ENCODE data around the gene WDR27.

WDR27 gene

DNA sequence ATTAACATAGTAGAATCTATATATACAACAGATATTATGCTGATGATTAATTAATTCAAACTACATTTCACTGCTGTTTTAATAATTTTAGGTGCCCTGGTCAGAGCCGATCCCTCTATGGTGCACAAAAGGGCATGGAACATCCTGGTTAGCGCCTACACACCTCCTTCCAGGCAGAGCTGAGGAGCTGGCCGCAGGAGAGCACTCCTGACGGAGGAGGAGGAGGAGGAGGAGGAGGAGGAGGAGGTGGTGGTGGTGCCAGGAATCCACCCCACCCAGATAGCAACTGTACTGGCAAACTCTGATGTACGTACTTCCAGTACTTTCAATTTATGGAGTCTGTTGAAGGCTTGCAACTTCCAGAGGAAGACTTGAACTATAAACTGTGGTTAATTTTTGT lies 244.1 kb downstream of the WDR27 start:
- Mint-ChIP-seq H3K27me3 (ENCODE audit: low read depth, poor library complexity) (no peaks in the 10 kb centered on the region), H3K4me3 (no peak overlapping the region), H3K27ac (no peak overlapping the region), H3K9me3 (peaks cover 30% of the 10 kb centered on the region), H3K36me3 (ENCODE audit: low read depth) (peaks cover 16% of the 10 kb centered on the region), H3K4me1 (no peaks in the 10 kb centered on the region)
- DNase-seq = no peak
- TF ChIP-seq, protein P1, sequence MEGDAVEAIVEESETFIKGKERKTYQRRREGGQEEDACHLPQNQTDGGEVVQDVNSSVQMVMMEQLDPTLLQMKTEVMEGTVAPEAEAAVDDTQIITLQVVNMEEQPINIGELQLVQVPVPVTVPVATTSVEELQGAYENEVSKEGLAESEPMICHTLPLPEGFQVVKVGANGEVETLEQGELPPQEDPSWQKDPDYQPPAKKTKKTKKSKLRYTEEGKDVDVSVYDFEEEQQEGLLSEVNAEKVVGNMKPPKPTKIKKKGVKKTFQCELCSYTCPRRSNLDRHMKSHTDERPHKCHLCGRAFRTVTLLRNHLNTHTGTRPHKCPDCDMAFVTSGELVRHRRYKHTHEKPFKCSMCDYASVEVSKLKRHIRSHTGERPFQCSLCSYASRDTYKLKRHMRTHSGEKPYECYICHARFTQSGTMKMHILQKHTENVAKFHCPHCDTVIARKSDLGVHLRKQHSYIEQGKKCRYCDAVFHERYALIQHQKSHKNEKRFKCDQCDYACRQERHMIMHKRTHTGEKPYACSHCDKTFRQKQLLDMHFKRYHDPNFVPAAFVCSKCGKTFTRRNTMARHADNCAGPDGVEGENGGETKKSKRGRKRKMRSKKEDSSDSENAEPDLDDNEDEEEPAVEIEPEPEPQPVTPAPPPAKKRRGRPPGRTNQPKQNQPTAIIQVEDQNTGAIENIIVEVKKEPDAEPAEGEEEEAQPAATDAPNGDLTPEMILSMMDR (IDR thresholded peaks at IDR 0.05) = no peak

DNA sequence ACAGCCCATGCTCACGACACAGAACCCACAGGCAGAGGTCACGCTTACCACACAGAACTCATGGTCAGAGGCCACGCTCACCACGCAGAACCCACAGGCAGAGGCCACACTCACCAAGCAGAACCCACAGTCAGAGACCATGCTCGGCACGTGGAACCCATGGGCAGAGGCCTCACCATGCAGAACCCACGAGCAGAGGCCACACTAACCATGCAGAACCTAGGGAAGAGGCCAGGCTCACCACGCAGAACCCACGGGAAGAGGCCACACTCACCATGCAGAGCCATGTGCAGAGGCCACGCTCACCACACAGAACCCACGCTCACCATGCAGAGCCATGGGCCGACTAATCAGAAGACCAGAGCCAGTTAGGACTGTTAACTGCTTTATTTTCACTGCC lies 245.0 kb downstream of the WDR27 start:
- DNase-seq = no peak
- peaks cover 4% of the 10 kb centered on the region for H3K27me3 Mint-ChIP-seq (ENCODE audit: low read depth, poor library complexity)
- peaks cover 5% of the 10 kb centered on the region for H3K4me1 Mint-ChIP-seq
- H3K9me3 Mint-ChIP-seq = peaks cover 30% of the 10 kb centered on the region
- no peak overlapping the region for H3K4me3 Mint-ChIP-seq
- TF ChIP-seq, protein P1 (IDR thresholded peaks at IDR 0.05) = no peak
- H3K27ac Mint-ChIP-seq = no peak overlapping the region
- peaks cover 16% of the 10 kb centered on the region for H3K36me3 Mint-ChIP-seq (ENCODE audit: low read depth)

DNA sequence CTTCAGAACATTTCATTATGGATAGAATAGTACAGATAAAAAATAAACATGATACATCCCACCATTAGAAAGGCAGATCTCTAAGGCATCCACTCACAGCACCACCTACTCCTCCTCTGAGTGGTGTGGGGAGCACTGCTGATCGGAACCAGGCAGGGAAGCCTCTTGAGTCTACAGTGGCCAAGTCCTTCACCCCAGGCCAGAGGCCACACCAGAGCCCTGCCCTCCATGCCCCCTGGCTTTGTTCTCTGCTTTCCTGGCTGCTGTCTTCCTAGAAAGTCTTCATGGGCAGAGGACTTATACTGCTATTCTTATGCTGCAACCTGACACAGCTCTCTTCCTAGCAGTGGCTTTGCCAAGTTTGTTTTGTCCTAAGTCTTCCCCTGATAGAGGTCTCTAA lies 246.4 kb downstream of the WDR27 start:
- Mint-ChIP-seq H3K27me3 (ENCODE audit: low read depth, poor library complexity) (peaks cover 4% of the 10 kb centered on the region), H3K4me1 (peaks cover 5% of the 10 kb centered on the region), H3K27ac (peak overlapping the region; percentile 39), H3K36me3 (ENCODE audit: low read depth) (peaks cover 16% of the 10 kb centered on the region), H3K4me3 (no peak overlapping the region), H3K9me3 (peaks cover 23% of the 10 kb centered on the region)
- no peak for DNase-seq
- TF ChIP-seq, protein P1 (IDR thresholded peaks at IDR 0.05) = no peak

DNA sequence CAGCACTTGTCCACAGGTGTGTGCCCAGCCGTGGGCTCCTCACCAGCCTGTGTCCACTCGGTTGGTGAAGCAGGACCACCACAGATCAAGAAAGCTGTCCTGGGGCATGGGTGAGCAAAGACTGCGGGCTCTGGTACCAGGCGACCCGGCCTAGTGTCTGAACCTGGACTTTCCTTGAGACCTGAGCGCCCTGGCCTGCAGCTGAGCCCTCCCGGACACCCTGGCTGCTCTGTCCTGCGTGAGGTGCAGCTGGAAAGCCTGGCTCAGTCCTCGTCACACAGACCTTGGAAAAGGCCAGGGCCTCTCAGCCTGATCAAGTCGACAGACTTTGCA lies 247.0 kb downstream of the WDR27 start:
- Mint-ChIP-seq H3K36me3 (ENCODE audit: low read depth) (peaks cover 16% of the 10 kb centered on the region), H3K9me3 (peaks cover 18% of the 10 kb centered on the region), H3K4me3 (no peak overlapping the region), H3K27me3 (ENCODE audit: low read depth, poor library complexity) (peaks cover 4% of the 10 kb centered on the region), H3K27ac (peak overlapping the region; percentile 42), H3K4me1 (peaks cover 5% of the 10 kb centered on the region)
- TF ChIP-seq, protein P1 (IDR thresholded peaks at IDR 0.05) = no peak
- DNase-seq = no peak

DNA sequence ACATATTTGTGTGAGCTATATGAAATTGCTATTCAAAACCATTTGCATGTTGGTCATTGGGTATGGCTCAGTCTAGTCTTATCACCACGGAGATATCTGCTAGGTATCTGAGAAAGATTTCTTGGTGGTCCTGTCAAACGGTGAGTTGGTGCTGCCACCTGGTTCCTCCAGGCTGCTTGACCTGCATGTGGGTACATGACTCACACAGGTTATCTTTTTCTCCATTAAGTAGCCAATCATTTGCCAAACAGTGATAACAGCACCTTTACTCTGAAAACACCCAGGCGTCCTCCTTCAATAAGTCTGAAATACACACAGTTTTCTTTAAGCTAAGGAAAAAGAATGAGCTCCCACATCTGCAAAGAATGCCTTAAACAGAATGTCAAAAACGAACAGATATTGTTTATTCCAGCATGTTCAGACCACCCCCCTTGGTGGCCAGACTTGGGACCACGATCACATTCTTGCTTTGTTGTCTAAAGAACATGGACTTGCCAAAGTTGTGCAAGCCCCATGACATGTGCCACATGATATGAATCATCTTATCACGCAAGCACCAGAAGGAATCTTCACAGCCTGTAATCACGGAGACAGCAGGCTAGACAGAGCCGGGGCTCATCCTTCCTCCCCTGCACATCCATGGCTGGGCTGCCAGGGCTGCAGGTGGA lies 247.5 kb downstream of the WDR27 start:
- DNase-seq = no peak

More for the DNA sequence above, 247.5 kb downstream of the WDR27 start:
- Mint-ChIP-seq H3K4me3 (no peak overlapping the region), H3K27me3 (ENCODE audit: low read depth, poor library complexity) (peaks cover 4% of the 10 kb centered on the region), H3K9me3 (peaks cover 13% of the 10 kb centered on the region), H3K27ac (peak overlapping the region; percentile 42), H3K4me1 (peaks cover 5% of the 10 kb centered on the region), H3K36me3 (ENCODE audit: low read depth) (peaks cover 13% of the 10 kb centered on the region)
- TF ChIP-seq, protein P1 (IDR thresholded peaks at IDR 0.05) = no peak

Data from nephron progenitor cell (in vitro differentiated cells).